SU-DHL-6 (cell line): ENCODE data around the gene NOC2L.

ENCODE experiments used
- EZH2phosphoT487 ChIP-seq: fragments of 200-600 bp; sonication (generic), shearing (Covaris generic); conservative IDR thresholded peaks from 2 replicates; pipeline ENCODE4 v1.6.1; 2018; ENCODE audit warnings: mild to moderate bottlenecking, antibody characterized with exemption, low read length, moderate library complexity, mixed read lengths
- TF ChIP-seq, protein P1 (sequence below): fragments of 200-600 bp; sonication (generic); IDR thresholded peaks from one replicate; pipeline ENCODE4 v1.5.1; 2017; ENCODE audit warnings: antibody characterized with exemption, mild to moderate bottlenecking, low read length, moderate library complexity; ENCODE audit not compliant: insufficient read depth, poor library complexity, severe bottlenecking

DNA sequence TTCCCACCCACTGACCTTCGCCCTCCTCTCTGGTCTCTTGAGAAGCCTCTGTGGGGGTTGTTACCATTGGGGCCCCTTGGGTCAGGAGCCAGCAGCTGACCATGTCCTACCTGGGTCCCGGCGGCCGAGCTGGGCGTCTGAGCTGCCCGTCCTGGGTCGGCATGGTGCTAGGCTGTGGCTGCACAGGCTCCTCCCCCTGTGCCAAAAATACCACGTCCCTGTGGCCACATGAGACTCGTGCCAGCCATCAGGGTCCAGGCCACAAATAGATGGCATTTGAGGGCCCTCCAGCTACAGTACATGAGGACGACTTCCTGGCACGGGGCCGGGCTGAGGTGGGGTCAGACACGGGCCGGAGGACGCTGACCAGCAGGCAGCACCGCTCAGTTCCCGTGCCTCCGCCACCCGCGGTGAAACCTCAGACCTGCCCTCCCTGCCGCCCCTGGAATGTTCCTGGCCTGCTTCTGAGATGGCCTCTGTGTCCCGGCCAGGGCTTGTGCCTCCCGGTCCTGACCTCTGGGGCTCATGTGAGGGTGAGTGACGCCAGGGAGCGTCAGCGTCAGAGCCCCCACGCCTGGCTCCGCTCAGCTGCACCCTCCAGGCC lies 23.0 kb upstream of the NOC2L start, which contains the start of gene PERM1:
- TF ChIP-seq, protein P1, sequence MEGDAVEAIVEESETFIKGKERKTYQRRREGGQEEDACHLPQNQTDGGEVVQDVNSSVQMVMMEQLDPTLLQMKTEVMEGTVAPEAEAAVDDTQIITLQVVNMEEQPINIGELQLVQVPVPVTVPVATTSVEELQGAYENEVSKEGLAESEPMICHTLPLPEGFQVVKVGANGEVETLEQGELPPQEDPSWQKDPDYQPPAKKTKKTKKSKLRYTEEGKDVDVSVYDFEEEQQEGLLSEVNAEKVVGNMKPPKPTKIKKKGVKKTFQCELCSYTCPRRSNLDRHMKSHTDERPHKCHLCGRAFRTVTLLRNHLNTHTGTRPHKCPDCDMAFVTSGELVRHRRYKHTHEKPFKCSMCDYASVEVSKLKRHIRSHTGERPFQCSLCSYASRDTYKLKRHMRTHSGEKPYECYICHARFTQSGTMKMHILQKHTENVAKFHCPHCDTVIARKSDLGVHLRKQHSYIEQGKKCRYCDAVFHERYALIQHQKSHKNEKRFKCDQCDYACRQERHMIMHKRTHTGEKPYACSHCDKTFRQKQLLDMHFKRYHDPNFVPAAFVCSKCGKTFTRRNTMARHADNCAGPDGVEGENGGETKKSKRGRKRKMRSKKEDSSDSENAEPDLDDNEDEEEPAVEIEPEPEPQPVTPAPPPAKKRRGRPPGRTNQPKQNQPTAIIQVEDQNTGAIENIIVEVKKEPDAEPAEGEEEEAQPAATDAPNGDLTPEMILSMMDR = no peak
- no peak for TF ChIP-seq EZH2phosphoT487
